ENCODE measurements around the gene GIN1. TPM values are rescaled to one million over a fixed set of nuclear protein-coding genes. Genes with fewer than 3 reads are reported as not detected.
"Not testable (repeated sequence)": the region's sequence is repeated elsewhere in the genome, so short reads cannot be mapped to it uniquely, and the experiment has no call there.

The GIN1 gene
- 10 to 100 TPM; 13.7 to 18.1 (median 14.9) TPM for polyA plus RNA-seq (ENCODE audit: insufficient read length in 3 of 3)

GRCh38 chr5:103119765-103120606 lies at the start of gene GIN1, which contains the start of gene PPIP5K2:
GIN1 (minus strand) TSS chr5:103120138; CDS start chr5:103108707, 11,431 bp downstream.
PPIP5K2 (plus strand) TSS chr5:103120301; CDS start chr5:103129590, 9,289 bp downstream.
- DNase-seq (ENCODE audit: low read depth in 3 of 3, low spot score in 2 of 3), result peak; percentile 97 to 98 (median 98)

GRCh38 chr5:103166706-103167105 lies 46.8 kb upstream of the GIN1 start:
- no peak for DNase-seq (ENCODE audit: low read depth in 3 of 3, low spot score in 2 of 3)

- no peak for DNase-seq (ENCODE audit: low read depth in 3 of 3, low spot score in 2 of 3)
These were observed 31.2 kb upstream of the GIN1 start for GRCh38 chr5:103151156-103151555.

- DNase-seq (ENCODE audit: low read depth in 3 of 3, low spot score in 2 of 3), result no peak
These were observed 28.3 kb upstream of the GIN1 start for GRCh38 chr5:103148213-103148612.

GRCh38 chr5:103145196-103145595 lies 25.3 kb upstream of the GIN1 start:
- no peak for DNase-seq (ENCODE audit: low read depth in 3 of 3, low spot score in 2 of 3)

- DNase-seq (ENCODE audit: low read depth in 3 of 3, low spot score in 2 of 3), result not testable (repeated sequence)
These were observed 22.2 kb upstream of the GIN1 start for GRCh38 chr5:103142132-103142531.

GRCh38 chr5:103139264-103139865 lies 19.4 kb upstream of the GIN1 start:
- DNase-seq (ENCODE audit: low read depth in 3 of 3, low spot score in 2 of 3), result peak; percentile 23 to 40 (median 27)

GRCh38 chr5:103138202-103138690 lies 18.3 kb upstream of the GIN1 start:
- DNase-seq (ENCODE audit: low read depth in 3 of 3, low spot score in 2 of 3), result no peak

GRCh38 chr5:103135461-103135860 lies 15.5 kb upstream of the GIN1 start:
- DNase-seq (ENCODE audit: low read depth in 3 of 3, low spot score in 2 of 3), result no peak

GRCh38 chr5:103133231-103133630 lies 13.3 kb upstream of the GIN1 start:
- no peak for DNase-seq (ENCODE audit: low read depth in 3 of 3, low spot score in 2 of 3)

- DNase-seq (ENCODE audit: low read depth in 3 of 3, low spot score in 2 of 3), result no peak
These were observed 12.7 kb upstream of the GIN1 start for GRCh38 chr5:103132684-103133083.

GRCh38 chr5:103128202-103128601 lies 8.3 kb upstream of the GIN1 start:
- DNase-seq (ENCODE audit: low read depth in 3 of 3, low spot score in 2 of 3), result no peak

- DNase-seq (ENCODE audit: low read depth in 3 of 3, low spot score in 2 of 3), result no peak
These were observed 7.4 kb upstream of the GIN1 start for GRCh38 chr5:103127292-103127817.

GRCh38 chr5:103126557-103126956 lies 6.6 kb upstream of the GIN1 start:
- no peak for DNase-seq (ENCODE audit: low read depth in 3 of 3, low spot score in 2 of 3)

- DNase-seq (ENCODE audit: low read depth in 3 of 3, low spot score in 2 of 3), result no peak
These were observed 2.3 kb upstream of the GIN1 start for GRCh38 chr5:103122242-103122641.

- peak; percentile 17 to 36 (median 24) for DNase-seq (ENCODE audit: low read depth in 3 of 3, low spot score in 2 of 3)
These were observed 766 bp upstream of the GIN1 start for GRCh38 chr5:103120607-103121200.

GRCh38 chr5:103119070-103119764 lies 721 bp downstream of the GIN1 start:
- peak; percentile 17 to 43 (median 18) for DNase-seq (ENCODE audit: low read depth in 3 of 3, low spot score in 2 of 3)

GRCh38 chr5:103117471-103117991 lies 2.4 kb downstream of the GIN1 start:
- no peak for DNase-seq (ENCODE audit: low read depth in 3 of 3, low spot score in 2 of 3)

- DNase-seq (ENCODE audit: low read depth in 3 of 3, low spot score in 2 of 3), result no peak
These were observed 5.5 kb downstream of the GIN1 start for GRCh38 chr5:103114440-103114839.

- no peak for DNase-seq (ENCODE audit: low read depth in 3 of 3, low spot score in 2 of 3)
These were observed 7.0 kb downstream of the GIN1 start for GRCh38 chr5:103112910-103113309.

Data from right renal cortex interstitium (tissue), 3 donors.